Effector CD8-positive, alpha-beta T cell (primary cell): ENCODE results near the gene TMEM138.

ENCODE experiments used
- DNase-seq: peaks from one replicate; lab custom pipeline; 2025; lab: John Stamatoyannopoulos, UW
- total RNA-seq, 4 experiments: gene quantifications; one replicate each; lab custom pipeline; 2026; lab: John Stamatoyannopoulos, UW

Gene TMEM138
- 46.4 to 57.6 (median 48.9) reads per million in 4 experiments for total RNA-seq

DNA sequence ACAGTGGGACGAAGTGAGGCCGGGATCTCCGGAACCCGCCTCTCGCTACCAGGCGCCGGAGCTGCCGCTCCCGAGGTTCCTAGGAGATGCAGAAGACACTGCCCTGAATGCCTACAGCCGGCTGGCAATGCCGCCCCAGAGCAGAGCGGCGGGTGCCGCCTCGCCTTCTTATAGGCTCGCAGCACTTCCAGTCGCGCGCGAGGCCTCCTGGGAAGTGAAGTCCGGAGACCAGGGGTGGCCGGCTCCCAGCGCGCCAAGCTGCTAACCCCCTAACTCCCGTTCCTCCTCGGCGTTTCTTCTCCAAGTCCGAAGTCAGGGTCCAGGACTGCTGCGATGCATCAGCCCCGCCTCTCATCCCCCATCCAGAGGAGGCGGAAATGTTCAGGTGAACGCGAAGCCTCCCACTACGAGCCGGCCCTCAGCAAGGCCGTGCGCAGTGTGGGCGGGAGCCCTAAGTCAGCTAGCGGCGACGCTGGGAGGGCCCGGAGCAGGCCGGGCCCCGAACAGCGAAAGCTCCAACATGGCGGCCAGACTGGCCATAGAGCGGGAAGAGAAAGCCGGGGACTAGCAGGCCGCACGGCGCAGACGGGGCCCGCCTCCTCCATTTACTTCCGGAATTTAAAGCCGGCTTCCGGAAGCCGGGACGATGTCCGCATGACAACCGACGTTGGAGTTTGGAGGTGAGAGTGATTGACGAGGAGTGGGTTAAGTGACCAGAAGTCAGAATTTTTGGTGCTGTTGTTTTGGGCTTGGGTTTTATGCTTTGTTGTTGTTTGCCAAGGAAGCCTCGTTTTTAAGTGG lies at the start of gene TMEM138, which contains the start of gene CYB561A3:
Gene TMEM138, plus strand, starts transcription at position 634 of the 801 bp plus-strand sequence. CDS start 2,017 bp downstream, outside the sequence.
Gene CYB561A3, minus strand, starts transcription at position 142 of the 801 bp plus-strand sequence. CDS start 5,169 bp downstream, outside the sequence.
- peak; percentile 72 for DNase-seq

DNA sequence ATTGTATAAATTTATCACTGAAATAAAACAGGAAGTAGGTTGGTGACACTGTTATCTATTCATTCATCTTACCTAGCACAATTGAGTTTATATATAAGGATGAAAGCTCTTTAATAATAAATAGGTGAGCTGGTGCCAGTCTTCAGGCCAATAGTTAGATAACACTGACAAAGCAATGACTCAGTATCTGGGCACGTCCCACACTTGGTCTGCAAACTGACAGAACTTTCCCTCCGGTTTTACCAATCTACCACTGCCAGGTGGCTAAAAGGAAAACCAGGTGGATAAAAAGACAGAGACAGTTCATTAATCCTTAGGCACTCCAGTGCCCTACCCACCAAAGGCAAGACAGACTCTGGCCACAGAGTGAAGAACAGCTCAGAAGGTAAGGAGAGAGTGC lies 46.9 kb upstream of the TMEM138 start:
- DNase-seq: no peak

DNA sequence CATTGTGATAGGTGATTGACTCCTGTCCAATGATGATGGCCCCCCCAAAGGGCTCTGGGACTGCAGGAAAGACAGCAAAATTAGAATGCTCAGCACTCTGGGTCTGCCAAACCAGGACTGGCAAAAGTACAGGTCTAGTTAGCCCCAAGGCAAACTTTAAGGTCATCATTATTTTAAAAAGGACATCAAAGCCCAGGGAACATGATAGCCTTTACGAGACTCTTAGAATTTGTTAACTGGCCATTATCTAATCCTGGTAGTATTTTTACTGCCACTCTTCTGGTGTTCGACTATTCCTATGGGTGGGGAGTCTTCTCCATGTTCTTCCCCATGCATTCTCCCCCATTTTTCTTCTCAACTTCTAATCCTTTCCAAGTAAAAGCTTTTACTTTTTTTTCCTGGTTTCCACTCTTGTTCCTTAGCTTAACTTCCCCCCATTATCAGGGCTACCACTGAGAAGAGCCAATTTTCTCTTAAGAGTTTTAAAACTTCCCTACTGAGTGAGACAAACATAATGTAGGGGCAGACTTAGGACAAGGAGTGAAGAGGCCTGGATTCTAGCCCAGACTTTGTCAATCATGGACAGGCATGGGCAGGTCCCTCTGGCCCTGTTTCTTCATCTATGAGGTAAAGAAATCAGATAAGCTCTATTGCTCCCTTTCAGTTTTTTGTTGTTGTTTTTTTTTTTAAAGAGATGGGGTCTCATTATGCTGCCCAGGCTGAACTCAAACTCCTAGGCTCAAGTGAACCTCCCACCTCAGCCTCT lies 36.3 kb upstream of the TMEM138 start:
- DNase-seq: no peak

- DNase-seq: no peak
These were observed 34.5 kb upstream of the TMEM138 start for GRCh38 chr11:61327669-61328071.

DNA sequence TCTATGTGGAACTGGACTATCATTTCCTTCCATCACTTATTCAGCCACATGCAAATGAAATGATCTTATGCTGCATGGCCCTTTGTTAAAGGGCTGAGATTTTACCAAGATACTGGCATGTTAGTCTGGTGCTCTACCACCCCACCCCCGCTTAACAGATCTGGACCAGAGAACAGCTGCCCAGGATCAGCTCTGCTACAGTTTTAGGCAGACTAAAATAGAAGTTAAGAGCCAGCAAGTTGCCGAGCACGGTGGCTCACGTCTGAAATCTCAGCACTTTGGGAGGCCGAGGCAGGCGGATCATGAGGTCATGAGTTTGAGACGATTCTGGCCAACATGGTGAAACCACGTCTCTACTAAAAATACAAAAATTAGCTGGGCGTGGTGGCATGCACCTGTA lies 33.8 kb upstream of the TMEM138 start:
- no peak for DNase-seq

- no peak for DNase-seq
These were observed 32.3 kb upstream of the TMEM138 start for GRCh38 chr11:61329871-61330270.

DNA sequence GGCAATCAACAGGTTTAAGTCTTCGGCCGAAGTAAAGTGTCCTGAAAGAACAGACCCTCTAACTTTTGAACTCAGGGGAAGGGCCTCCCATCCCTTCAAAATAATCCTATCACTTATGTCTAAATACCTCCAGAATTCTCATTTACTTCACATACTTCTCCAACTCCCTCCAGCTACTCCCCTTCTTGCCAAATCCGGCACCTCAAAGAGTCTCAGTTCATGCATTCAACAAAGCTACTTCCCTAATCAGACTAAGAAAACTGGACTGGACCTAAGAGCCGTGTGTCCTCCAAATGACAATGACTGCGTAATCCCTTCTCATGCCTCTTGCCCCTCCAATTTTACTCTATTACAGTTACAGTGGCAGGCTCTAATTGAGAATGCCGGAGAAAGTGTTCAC lies 30.5 kb upstream of the TMEM138 start:
- no peak for DNase-seq

DNA sequence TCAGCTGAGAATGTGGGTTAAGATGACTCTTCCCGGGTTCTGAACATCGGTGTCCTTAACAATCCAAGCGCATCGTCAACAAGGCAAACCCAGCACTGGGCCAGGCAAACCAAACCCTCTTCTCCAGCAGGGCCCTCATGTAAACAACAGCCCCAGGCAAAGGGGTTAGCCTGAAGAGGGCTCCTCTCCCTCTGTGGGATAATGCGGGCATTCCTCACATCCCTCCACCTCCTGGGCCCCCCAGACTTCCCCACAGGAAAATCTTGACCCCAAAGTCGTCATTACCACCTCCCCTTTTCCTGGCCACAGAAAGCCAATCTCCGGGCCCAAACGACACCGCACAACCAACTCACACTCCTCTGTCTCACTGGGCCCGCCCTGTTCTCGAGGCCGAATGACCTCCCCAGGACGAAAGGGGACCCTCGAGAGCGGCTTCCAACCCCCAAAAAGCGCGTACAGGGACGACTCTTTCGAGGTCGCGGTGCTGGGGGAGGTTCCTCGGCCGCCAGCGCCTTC lies 29.8 kb upstream of the TMEM138 start:
- DNase-seq: no peak

DNA sequence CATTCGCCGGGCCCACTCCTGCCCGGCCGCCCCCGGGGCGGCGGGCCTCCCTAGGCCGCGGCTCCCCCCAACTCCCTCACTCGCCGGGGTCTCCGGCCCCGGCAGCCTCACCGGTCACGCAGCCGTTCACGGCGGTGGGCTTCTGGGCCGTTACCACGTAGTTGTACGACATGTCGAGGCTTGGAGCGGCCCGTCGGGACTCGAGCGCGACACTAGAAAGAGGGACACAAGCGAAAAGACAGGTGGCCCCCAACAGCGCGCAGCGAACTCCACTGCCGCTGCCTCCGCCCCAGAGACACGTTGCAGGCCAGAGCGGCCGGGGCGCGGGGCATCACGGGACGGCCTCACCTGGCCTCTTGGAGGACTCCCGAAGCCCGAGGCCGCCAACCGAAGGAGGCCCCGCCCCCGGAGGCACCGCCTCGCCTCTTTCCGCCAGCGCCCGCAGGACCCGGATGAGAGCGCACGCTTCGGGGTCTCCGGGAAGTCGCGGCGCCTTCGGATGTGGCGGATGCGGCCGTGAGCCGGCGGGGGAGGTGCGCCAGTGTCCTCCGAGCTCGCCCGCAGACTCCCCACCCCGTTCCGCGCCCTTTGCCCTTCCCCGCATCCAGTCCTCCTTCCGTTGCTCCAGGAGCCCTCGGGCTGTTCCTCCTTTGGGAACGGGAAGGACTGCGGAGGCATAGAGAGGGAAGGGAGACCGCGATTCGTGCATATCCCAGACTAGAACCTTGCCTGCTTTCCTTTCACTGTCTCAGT lies 29.2 kb upstream of the TMEM138 start, which contains the start of the genes DDB1 and TKFC:
Gene DDB1, minus strand, starts transcription at position 309 of the 753 bp plus-strand sequence. Its CDS starts 137 bp downstream, at position 172.
Gene TKFC, plus strand, starts transcription at position 432 of the 753 bp plus-strand sequence. CDS start 1,501 bp downstream, outside the sequence.
- peak; percentile 94 for DNase-seq

GRCh38 chr11:61333550-61334433 lies 28.4 kb upstream of the TMEM138 start:
- DNase-seq: no peak

GRCh38 chr11:61334434-61335354 lies 27.5 kb upstream of the TMEM138 start:
- no peak for DNase-seq

- no peak for DNase-seq
These were observed 26.8 kb upstream of the TMEM138 start for GRCh38 chr11:61335355-61335710.

DNA sequence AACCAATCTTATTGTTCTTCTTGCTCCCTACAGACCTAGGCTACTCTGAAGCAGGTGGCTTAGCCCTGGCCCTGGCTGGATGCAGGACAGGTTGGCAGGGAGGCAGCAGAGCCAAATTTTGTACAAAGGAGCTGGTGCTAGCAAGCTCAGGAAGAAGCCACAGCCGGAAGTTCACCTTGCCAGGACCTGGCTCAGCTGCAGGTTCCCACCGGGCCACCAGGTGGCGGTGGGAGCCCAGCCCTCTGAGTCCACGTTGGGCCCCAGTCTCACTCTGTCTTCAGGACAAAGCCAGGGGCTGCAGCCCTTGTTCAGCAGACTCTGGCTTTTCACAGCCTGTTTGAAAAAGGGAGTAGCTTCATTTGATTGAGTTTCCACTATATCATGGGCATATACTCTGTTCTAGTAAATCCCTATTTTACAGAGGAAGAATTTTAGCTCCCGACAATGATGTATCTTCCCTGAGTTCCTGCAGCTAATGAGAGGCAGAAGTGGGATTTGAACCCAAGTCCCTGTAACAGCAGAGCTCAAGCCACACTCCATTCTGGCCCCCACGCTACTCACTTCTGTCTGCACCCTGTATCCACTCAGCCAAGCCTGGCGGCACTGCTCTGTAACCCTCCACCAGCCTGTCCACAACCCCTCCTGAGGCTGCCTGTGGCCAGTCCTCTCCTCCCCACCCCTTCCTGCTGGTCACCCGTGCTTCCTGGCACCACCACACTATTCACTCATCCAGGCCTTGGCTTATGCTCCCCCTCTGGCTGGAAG lies 25.8 kb upstream of the TMEM138 start:
- peak; percentile 67 for DNase-seq

GRCh38 chr11:61337706-61338470 lies 24.3 kb upstream of the TMEM138 start:
- DNase-seq: no peak

DNA sequence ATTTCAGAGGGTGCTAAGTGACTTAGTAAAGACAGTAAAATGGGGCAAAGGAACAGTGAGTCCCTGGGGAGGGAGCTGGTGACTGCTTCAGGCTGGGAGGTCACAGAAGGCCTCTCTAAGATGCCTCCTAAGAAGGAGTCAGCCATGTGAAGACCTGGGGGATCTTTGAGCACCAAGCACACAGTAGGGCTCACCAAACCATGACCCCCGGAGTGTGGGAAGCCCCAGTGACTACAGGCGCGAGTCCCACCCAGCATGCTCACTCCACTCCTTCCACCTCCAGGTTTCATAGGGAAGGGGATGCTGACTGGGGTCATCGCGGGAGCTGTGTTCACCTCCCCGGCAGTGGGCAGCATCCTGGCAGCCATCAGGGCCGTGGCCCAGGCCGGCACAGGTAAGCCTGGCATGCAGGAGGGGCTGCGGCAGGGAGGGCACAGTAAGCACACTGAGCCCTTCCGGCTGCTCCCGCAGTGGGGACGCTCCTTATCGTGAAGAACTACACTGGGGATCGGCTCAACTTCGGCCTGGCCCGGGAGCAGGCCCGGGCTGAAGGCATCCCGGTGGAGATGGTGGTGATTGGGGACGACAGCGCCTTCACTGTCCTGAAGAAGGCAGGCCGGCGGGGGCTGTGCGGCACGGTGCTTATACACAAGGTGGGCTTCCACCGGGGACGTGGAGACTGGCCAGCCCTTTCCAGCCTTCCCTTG lies 23.2 kb upstream of the TMEM138 start:
- DNase-seq: no peak

GRCh38 chr11:61339490-61339878 lies 22.7 kb upstream of the TMEM138 start:
- no peak for DNase-seq

DNA sequence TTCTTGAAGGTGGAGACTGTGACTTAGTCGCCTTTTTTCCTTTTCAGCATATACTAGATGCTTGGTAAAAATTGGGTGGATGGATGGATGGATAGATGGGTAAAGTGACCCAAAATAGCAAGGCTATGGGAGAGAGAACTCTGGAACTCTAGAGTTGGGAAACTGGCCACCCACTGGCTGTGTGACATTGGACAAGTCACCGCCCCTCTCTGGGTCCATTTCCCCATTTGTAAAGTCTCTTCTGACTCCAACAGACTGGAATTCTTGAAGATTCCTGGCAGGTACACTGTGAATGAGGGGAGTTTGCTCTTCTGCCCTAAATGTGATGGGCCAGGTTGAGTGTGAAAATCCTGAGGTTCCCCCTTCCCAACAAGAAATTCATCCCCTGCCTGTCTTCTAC lies 21.2 kb upstream of the TMEM138 start:
- no peak for DNase-seq
